ENCODE measurements around the gene GBGT1.

GRCh38 chr9:133210202-133210532, 46.5 kb upstream of the GBGT1 start:
- TF ChIP-seq CTCF (IDR thresholded peaks at IDR 0.05; ENCODE audit: low read length) (no peak), EZH2 (IDR thresholded peaks at IDR 0.05; ENCODE audit: borderline replicate concordance, low read length) (no peak)

All from OCI-LY1 (cell line).